ENCODE data around the gene CPNE4.
"Not testable (repeated sequence)": the region's sequence is repeated elsewhere in the genome, so short reads cannot be mapped to it uniquely, and the experiment has no call there.

CPNE4 gene

GRCh38 chr3:131518680-131519079 is 516.1 kb downstream of the CPNE4 start:
- no peak for DNase-seq

DNA sequence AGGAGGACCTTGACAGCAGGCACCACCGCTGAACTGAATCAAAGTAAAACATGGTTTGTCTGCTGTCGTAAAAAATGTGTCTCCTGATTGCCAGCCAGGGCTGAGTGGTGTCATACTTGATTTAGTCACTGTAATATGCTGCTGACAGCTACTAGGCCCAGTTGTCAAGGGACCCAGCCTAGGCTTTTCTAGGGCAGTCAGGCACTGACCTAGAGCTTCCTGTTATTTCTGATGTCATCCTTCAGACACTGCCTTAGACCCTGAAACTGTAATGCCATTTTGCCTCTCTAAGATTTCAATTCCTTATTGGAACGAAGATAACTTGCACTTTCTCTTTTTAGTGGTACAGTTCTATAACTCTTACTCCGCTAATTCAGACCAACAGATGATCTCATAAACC is 529.4 kb downstream of the CPNE4 start:
- DNase-seq: no peak

GRCh38 chr3:131503320-131503635 is 531.5 kb downstream of the CPNE4 start:
- no peak for DNase-seq

GRCh38 chr3:131502530-131503319 is 532.1 kb downstream of the CPNE4 start, which contains the start of gene MRPL3:
MRPL3 (minus strand) TSS chr3:131502971; CDS start chr3:131502821, 150 bp downstream.
- DNase-seq: peak; percentile 75

DNA sequence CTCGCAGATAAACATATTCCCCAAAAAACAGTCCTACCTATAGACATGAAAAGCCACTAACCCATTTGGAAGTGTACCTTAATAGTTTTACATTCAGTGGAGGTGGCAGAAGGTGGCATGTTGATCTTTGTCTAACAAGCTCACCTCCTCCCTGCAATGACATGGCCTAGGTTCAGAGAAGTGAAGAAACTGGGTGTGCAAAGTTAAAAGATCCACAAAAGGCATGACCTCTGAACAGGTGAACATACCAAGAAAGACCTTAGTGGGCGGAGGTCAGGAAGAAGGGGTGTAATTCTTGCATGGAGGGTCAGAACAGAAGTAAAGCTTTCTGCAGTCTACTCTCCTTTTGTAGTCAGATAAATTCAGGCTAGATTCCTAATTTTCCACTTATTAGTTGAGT is 532.9 kb downstream of the CPNE4 start:
- DNase-seq: no peak

- DNase-seq: no peak
Measured at GRCh38 chr3:131494706-131495105, 540.1 kb downstream of the CPNE4 start.

DNA sequence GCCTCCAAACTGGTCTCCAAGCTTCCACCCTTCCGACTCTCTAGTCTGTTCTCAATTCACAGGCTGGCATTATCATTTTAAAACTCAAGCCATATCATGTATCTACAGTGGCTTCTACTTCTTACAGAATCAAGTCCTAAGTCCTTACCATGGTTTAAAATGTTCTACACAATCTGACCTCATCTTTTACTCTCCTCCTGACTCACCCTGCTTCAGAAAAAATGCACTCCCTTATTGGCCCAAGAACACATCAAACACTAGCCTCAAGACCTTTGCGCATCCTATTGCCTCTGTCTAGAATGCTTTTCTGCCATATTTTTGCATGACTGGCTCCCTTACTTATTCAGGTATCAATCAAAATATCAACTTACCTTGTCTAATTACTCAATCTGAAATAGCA is 543.0 kb downstream of the CPNE4 start:
- no peak for DNase-seq

- no peak for DNase-seq
Measured at GRCh38 chr3:131491084-131491483, 543.7 kb downstream of the CPNE4 start.

DNA sequence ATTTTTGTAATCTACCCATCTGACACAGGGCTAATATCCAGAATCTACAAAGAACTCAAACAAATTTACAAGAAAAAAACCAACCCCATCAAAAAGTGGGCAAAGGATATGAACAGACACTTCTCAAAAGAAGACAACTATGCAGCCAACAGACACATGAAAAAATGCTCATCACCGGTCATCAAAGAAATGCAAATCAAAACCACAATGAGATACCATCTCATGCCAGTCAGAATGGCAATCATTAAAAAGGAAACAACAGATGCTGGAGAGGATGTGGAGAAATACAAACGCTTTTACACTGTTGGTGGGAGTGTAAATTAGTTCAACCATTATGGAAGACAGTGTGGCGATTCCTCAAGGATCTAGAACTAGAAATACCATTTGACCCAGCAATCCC is 548.3 kb downstream of the CPNE4 start:
- DNase-seq: not testable (repeated sequence)

- no peak for DNase-seq
Measured at GRCh38 chr3:131485119-131485518, 549.7 kb downstream of the CPNE4 start.

DNA sequence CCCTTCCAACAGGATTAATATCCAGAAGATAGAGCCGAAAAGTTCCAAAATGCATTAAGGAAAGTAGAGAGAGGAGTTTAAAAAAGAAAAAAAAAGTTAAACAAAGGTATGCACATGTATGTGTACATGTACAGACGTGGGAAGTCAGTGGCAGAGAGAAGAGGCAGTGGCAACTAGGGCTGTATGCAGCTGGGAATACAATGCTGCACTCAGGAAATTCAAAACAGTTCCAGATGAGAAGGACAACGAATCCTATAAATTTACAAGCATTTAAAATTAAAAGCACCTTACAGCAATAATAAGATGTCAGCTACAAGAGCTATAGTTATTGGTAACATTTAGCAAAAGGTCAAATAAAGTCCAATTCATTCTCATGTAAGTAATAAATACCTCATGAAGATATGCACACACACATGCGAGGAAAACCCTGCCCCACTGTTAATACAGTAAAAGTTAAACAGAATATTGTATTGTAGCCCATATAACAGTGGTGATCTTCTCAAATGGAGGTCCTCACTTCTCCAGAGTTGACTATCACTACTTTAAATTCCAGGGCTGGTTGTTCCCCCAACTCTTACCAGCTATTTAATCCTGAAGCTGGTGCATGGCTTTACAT is 550.2 kb downstream of the CPNE4 start:
- no peak for DNase-seq

All from T1000 (cell line).